PC-3 (cell line): ENCODE results near the gene REEP1. TPM values are rescaled to one million over a fixed set of nuclear protein-coding genes. Genes with fewer than 3 reads are reported as not detected.

Source experiments
- ATAC-seq: fragments of 200-7000 bp; cut with Tn5 transposase; 2 replicates; pipeline ENCODE4 v1.9.1; 2020; ENCODE audit warnings: mild to moderate bottlenecking, moderate library complexity
- BruUV-seq: library from RNA; stranded (reverse); fragments of 400-500 nt; replicated peaks from 2 replicates; lab custom pipeline; 2021; lab: Mats Ljungman, UMichigan
- CTCF ChIA-PET: fragments of 300-600 bp; sonication (Branson Sonifier 250); formaldehyde crosslinking; loops from one replicate; lab custom pipeline; 2022; ENCODE audit warnings: antibody characterized with exemption; lab: Charles Lee
- POLR2A ChIA-PET: fragments of 300-600 bp; sonication (Branson Sonifier 250); formaldehyde crosslinking; loops from one replicate; lab custom pipeline; 2022; ENCODE audit warnings: antibody characterized with exemption; ENCODE audit not compliant: unreplicated experiment; lab: Charles Lee
- DNase-seq: peaks from one replicate; pipeline ENCODE4 v3.0.0-alpha.2; 2015
- H2AFZ ChIP-seq: fragments of 300-600 bp; sonication (generic); 2 replicates; pipeline ENCODE4 v1.6.0; 2016; ENCODE audit warnings: antibody characterized with exemption, low read length
- H3F3A ChIP-seq: fragments of 300-600 bp; sonication (generic); one replicate; pipeline ENCODE4 v1.6.0; 2017; ENCODE audit warnings: antibody characterized with exemption, low read length, control low read depth, mild to moderate bottlenecking; ENCODE audit not compliant: unreplicated experiment
- H3K27ac ChIP-seq: fragments of 300-600 bp; sonication (generic); 2 replicates; pipeline ENCODE4 v1.5.1; 2016; ENCODE audit warnings: mild to moderate bottlenecking, low read length
- H3K27me3 ChIP-seq: fragments of 300-600 bp; sonication (generic); 2 replicates; pipeline ENCODE4 v1.6.1; 2016; ENCODE audit warnings: low read length, mixed read lengths
- H3K36me3 ChIP-seq: fragments of 300-600 bp; sonication (generic); 2 replicates; pipeline ENCODE4 v1.6.1; 2016; ENCODE audit warnings: low read depth, mixed run types, low read length, mixed read lengths
- H3K4me1 ChIP-seq: fragments of 300-600 bp; sonication (generic); 2 replicates; pipeline ENCODE4 v1.5.1; 2016; ENCODE audit warnings: low read length; ENCODE audit not compliant: insufficient read depth
- H3K4me2 ChIP-seq: fragments of 300-600 bp; sonication (generic); 2 replicates; pipeline ENCODE4 v1.6.0; 2016; ENCODE audit warnings: low read length
- H3K4me3 ChIP-seq: fragments of 300-600 bp; sonication (generic); 2 replicates; pipeline ENCODE4 v1.5.1; 2016; ENCODE audit warnings: mild to moderate bottlenecking, low read length, mixed read lengths
- H3K79me2 ChIP-seq: fragments of 300-600 bp; sonication (generic); 2 replicates; pipeline ENCODE4 v1.6.1; 2017; ENCODE audit warnings: low read length, mixed read lengths
- H3K9ac ChIP-seq: fragments of 300-600 bp; sonication (generic); 2 replicates; pipeline ENCODE4 v1.6.0; 2016; ENCODE audit warnings: mild to moderate bottlenecking, low read length
- H3K9me2 ChIP-seq: fragments of 300-600 bp; sonication (generic); replicated peaks from 2 replicates; pipeline ENCODE4 v1.6.1; 2016; ENCODE audit warnings: mixed run types, low read length, mixed read lengths
- H3K9me3 ChIP-seq: fragments of 300-600 bp; sonication (generic); 2 replicates; pipeline ENCODE4 v1.6.1; 2016; ENCODE audit warnings: low read length, mixed read lengths
- H4K20me1 ChIP-seq: fragments of 300-600 bp; sonication (generic); 2 replicates; pipeline ENCODE4 v1.6.1; 2016; ENCODE audit warnings: low read length, mixed read lengths
- CTCF ChIP-seq: fragments of 300-600 bp; sonication (generic); conservative IDR thresholded peaks from 2 replicates; pipeline ENCODE4 v1.5.1; 2017; ENCODE audit warnings: antibody characterized with exemption, low read depth, mild to moderate bottlenecking, low read length
- EZH2 ChIP-seq: fragments of 300-600 bp; sonication (generic); IDR thresholded peaks from one replicate; pipeline ENCODE4 v1.6.1; 2017; ENCODE audit warnings: antibody characterized with exemption, mild to moderate bottlenecking, low read length; ENCODE audit not compliant: unreplicated experiment
- EZH2phosphoT487 ChIP-seq: fragments of 300-600 bp; sonication (generic); IDR thresholded peaks from 2 replicates; pipeline ENCODE4 v1.6.1; 2018; ENCODE audit warnings: mild to moderate bottlenecking, antibody characterized with exemption, low read length, borderline replicate concordance
- intact Hi-C: fragments of 100-400 bp; cut with micrococcal nuclease; formaldehyde crosslinking; loops from 2 replicates; pipeline ENCODE4 v1.9.0; 2023
- total RNA-seq: library from RNA; depleted of rRNA; stranded (reverse); fragments of >200 nt; gene quantifications from 2 replicates; pipeline ENCODE4 v1.2.3, GENCODE V29; 2014

Gene REEP1
- total RNA-seq, 1 experiment from 2014 or later = not detected

DNA sequence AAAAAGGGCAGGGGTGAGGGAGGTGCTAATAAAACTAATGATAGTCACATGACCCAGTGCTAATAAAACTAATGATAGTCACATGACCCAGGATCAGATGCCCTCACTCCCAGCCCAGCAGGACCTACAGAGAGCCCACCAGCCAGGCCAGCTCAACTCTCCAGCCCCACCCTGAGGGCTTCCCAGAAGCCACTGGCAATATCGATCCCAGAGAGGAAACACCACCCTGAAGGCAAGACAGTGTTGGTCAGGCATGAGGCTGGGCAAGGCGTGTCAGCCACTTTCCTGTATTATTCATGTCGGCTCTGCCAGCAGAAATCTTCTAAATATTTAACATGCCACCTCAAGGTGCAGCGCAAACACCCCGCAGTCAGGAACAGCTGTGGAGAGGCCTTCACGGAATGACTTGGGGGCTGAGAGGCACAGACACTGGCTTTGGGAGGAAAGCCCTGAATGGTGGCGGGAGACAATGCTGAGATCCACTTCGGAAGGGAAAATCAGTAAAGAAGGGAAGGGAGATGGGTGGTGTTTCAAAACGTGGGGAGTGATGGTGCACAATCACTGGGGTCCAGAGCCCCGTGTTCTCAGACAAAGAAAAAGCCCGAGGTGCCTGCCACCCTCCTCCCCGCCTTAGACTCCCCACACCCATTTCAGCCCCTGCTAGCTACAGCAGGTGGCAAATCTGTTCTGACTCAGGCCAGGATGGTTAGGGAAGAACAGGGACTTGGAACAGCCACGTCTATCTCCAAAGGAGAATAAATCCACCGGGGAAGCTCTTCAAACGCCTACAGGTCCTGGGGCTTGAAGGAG lies 1.4 kb downstream of the REEP1 start:
- H3K36me3 ChIP-seq = no peaks in the 10 kb centered on the region
- no peaks in the 10 kb centered on the region for H3K79me2 ChIP-seq
- TF ChIP-seq EZH2phosphoT487 (no peak), CTCF (no peak), EZH2 (no peak)
- 0 out of 2 replicates have a peak, but pooled peaks have one; percentile 14 for ATAC-seq
- H3K9me2 ChIP-seq = no peaks in the 10 kb centered on the region
- H2AFZ ChIP-seq = 0 out of 2 replicates have a peak overlapping the region, but pooled peaks have one; percentile 13
- POLR2A ChIA-PET = no interaction called here
- H3K9me3 ChIP-seq = no peaks in the 10 kb centered on the region
- intact Hi-C loops = no loop called here
- BruUV-seq = no TSS peak
- H3K27me3 ChIP-seq = peaks cover 91% of the 10 kb centered on the region
- H3K9ac ChIP-seq = no peak overlapping the region
- CTCF ChIA-PET = no interaction called here
- H3K4me3 ChIP-seq = peak overlapping the region; percentile 41; the same call in 1 of the 2 replicates
- no peaks in the 10 kb centered on the region for H4K20me1 ChIP-seq
- H3K4me2 ChIP-seq = peak overlapping the region; percentile 69
- 0 out of 2 replicates have a peak, but pooled peaks cover 4% of the 10 kb centered on the region for H3K4me1 ChIP-seq
- H3K27ac ChIP-seq = no peak overlapping the region
- no peak for DNase-seq
- H3F3A ChIP-seq = no peaks in the 10 kb centered on the region

- no peaks in the 10 kb centered on the region for H3F3A ChIP-seq
- H3K4me3 ChIP-seq = no peak overlapping the region
- H3K9me2 ChIP-seq = no peaks in the 10 kb centered on the region
- TF ChIP-seq EZH2phosphoT487 (no peak), CTCF (no peak), EZH2 (no peak)
- intact Hi-C loops = no loop called here
- H3K27ac ChIP-seq = no peak overlapping the region
- no peak overlapping the region for H2AFZ ChIP-seq
- H3K79me2 ChIP-seq = no peaks in the 10 kb centered on the region
- DNase-seq = no peak
- no peak overlapping the region for H3K9ac ChIP-seq
- CTCF ChIA-PET = no interaction called here
- H3K27me3 ChIP-seq = peaks cover 82% of the 10 kb centered on the region
- ATAC-seq = no peak
- H3K9me3 ChIP-seq = no peaks in the 10 kb centered on the region
- POLR2A ChIA-PET = no interaction called here
- BruUV-seq = no TSS peak
- H4K20me1 ChIP-seq = no peaks in the 10 kb centered on the region
- 0 out of 2 replicates have a peak, but pooled peaks cover 4% of the 10 kb centered on the region for H3K4me1 ChIP-seq
- H3K4me2 ChIP-seq = no peak overlapping the region
- H3K36me3 ChIP-seq = no peaks in the 10 kb centered on the region
These were observed 4.0 kb downstream of the REEP1 start for GRCh38 chr2:86333378-86333777.

DNA sequence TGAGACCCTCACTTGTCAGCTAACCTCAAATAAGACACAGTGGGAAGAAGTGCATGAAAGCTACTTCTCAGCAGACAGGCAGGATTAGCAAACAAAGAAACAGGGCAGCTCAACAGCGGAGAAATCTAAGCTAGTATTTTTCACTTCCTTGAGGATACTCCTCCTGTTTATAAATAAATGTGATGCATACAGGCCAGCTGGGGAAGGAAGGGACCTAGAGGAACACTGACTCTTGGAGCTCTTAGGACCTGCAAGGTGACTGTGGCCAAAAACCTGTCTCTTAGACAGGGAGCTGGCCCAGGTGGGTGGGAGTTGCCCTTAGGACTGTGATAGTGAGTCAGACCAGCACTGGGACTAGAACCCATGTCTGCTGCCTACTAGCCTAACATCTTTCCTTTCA lies 4.8 kb downstream of the REEP1 start:
- Histone ChIP-seq H3K4me3 (no peak overlapping the region), H3K9me2 (no peaks in the 10 kb centered on the region), H3K27ac (no peak overlapping the region), H3K4me2 (no peak overlapping the region), H3K27me3 (peaks cover 80% of the 10 kb centered on the region), H3K9me3 (no peaks in the 10 kb centered on the region), H3K9ac (no peak overlapping the region), H3K4me1 (0 out of 2 replicates have a peak, but pooled peaks cover 4% of the 10 kb centered on the region), H3K36me3 (no peaks in the 10 kb centered on the region), H3F3A (no peaks in the 10 kb centered on the region), H2AFZ (no peak overlapping the region), H3K79me2 (no peaks in the 10 kb centered on the region), H4K20me1 (no peaks in the 10 kb centered on the region)
- ChIA-PET CTCF (no interaction called here), POLR2A (no interaction called here)
- DNase-seq (no peak), ATAC-seq (no peak)
- intact Hi-C loops = no loop called here
- no TSS peak for BruUV-seq
- TF ChIP-seq CTCF (no peak), EZH2phosphoT487 (no peak), EZH2 (no peak)
